ENCODE results near the gene TIMM44. TPM values are rescaled to one million over a fixed set of nuclear protein-coding genes. Genes with fewer than 3 reads are reported as not detected.

TIMM44 gene
- total RNA-seq, 1 donor from 2014 or later = 36.3 TPM

DNA sequence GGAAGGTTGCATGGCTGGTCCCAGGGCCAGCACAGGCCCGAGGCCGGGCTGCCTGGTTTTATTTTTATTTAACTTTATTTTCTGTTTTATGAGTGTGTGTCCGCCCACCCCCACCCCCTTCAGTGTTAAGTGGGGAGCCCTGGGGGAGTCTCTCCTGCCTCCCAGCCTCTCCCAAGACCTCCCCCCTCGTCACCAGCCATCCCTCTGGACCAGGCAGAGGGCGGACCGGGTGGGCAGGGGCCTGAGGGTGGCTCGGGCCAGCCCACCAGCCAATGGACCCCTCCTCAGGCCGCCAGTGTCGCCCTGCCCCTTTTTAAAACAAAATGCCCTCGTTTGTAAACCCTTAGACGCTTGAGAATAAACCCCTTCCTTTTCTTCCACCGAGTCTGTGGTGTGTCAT, 29.4 kb downstream of the TIMM44 start:
- DNase-seq = no peak

DNA sequence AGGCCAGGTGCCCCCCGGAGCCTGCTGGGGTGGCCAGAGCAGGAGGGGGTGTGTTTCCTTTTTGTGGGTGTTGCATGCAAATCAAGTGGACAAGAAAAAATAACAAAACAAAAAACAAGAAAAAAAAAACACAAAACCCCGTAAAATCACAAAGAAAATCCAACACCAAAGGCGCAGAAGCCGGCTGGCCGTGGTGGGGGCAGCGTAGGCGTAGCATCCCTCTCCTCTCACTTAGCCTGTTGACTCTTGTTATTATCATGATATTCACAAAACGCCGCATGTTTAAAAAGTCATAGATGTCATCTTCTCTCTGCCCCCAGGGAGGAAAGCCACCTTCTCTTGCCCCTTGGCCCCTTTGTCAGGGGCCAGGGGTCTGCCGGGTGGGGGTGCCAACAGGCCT, 29.8 kb downstream of the TIMM44 start:
- DNase-seq = no peak

GRCh38 chr19:7912697-7913564, 30.5 kb downstream of the TIMM44 start:
- no peak for DNase-seq

GRCh38 chr19:7912144-7912696, 31.2 kb downstream of the TIMM44 start:
- no peak for DNase-seq

DNA sequence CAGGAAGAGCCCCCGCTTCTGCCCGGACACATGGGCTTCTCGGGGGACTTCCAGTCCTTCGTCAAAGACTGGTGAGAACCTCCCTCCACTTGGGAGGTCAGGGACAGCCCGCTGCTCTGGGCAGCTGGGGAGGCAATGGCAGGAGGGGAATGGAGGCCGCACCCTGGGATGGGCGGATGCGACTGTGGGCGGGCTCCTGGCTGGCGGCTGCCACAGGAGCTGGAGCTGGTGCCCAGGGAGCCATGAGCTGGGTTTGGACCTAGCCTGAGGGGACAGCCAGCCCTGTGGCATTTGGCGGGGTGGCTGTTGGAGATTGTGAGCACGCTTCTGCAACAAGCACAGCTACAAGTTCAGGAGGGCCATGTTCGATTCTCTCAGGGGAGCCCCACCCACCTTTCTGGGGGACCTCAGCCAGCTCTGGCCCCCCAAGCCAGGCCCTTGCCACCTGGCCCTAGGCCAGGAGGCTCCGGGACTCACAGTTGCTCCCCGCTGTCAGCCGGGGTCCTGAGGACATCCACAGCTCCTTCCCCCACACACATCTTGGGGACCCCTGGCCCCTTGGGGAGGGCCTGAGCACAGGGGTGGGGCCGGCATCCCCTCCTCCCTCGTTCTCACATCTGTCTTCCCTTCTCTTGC, 31.8 kb downstream of the TIMM44 start:
- DNase-seq = no peak

GRCh38 chr19:7910321-7911161, 32.9 kb downstream of the TIMM44 start:
- DNase-seq = no peak

GRCh38 chr19:7909471-7910067, 33.9 kb downstream of the TIMM44 start:
- no peak for DNase-seq

GRCh38 chr19:7908742-7909461, 34.6 kb downstream of the TIMM44 start:
- DNase-seq = no peak

DNA sequence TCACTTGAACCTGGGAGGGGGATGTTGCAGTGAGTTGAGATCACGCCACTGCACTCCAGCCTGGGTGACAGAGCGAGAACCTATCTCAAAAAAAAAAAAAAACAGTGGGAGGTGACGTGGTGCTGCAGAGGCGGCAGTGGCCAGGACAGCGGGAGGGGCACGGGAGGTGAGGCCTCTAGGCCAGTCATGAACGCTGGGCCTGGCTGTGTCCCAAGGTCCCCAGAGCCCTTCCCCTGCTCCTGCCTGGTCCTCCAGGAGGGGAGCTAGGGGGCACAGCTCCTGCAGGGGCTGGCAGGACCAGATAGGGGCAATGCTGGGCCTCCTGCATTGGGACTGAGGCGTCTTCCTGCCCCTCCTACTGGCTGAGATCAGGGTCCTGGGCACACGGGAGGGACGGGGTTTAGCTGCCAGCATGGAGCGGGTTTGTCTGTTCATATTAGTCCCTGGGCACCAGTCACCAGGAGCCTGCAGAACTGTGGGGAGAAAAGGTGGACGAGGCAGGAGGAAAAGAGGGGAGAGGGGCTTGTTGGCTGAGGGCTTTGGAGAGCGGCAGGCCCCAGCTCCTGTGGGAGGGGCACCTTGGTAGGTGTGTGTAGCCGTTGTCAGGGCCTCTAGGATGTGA, 35.3 kb downstream of the TIMM44 start:
- no peak for DNase-seq

GRCh38 chr19:7907544-7907943, 35.9 kb downstream of the TIMM44 start:
- DNase-seq = no peak

- no peak for DNase-seq
These were observed 36.3 kb downstream of the TIMM44 start for GRCh38 chr19:7907122-7907521.

- no peak for DNase-seq
These were observed 37.6 kb downstream of the TIMM44 start for GRCh38 chr19:7905859-7906258.

- DNase-seq = no peak
These were observed 38.2 kb downstream of the TIMM44 start for GRCh38 chr19:7905268-7905667.

DNA sequence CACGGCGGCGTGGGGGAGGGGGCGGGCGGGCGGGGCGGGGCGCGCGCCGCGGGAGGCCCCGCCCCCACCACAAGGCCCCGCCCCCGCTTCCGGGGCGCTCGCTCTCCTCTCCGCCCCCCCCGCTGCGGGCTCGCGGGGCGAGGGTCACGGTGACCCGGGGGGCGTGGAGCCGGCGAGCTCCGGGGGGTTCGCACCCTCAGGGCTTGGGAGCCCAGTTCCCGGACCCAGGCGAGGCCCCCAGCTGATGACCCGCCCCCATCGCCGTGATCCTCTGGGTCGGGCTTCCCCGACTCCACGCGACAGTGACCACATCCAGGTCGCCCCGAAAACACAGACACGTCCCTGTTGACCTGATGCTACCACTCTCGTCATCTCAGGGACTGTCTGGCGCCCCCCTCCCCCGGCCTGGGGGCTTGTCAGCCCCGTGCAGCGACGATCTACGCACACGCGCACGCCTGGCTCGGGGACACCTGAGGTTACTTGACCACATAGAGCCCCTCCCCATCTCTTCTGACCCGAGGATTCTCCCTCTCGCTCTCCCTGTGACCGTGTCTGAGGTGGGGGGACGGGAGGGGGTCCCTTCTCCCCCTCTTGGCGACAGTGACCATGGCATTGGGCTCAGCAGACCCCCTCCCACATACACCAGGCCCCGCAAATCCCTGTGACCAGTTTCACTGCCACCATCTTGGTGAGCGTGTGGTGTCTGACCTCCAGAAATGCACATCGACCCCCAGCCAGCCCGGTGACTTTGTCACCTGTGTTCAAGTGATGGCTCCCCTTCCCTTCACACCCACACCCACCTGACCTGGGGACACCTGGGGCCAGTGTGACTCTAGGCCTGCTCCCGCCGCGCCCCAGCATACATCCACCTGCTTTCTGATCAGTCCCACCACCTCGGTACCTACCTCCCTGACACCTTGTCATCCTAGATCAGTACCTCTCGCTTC, 39.1 kb downstream of the TIMM44 start:
- no peak for DNase-seq

- DNase-seq = peak; percentile 100
These were observed 40.0 kb downstream of the TIMM44 start, which contains the start of gene MAP2K7 for GRCh38 chr19:7903244-7904073. MAP2K7 (plus strand) TSS chr19:7903877; CDS start chr19:7903945, 68 bp downstream.

GRCh38 chr19:7902796-7903243, 40.6 kb downstream of the TIMM44 start:
- DNase-seq = no peak

DNA sequence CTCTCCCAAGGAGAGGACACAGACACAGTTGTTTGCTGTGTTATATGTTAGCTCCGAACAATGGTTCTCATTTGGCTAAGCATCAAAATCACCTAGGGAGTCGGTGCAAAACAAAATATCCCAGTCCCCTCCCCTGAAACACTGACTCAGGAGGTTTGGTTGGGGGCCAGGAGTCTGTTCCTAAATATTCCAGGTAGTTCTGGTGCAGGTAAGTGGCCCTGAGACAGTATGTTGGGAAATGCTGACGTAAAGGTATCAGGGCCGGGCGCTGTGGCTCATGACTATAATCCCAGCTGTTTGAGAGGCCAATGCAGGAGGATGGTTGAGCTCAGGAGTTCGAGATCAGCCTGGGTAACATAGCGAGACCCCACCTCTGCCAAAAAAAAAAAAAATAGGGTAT, 42.1 kb downstream of the TIMM44 start:
- DNase-seq = no peak

- no peak for DNase-seq
These were observed 42.5 kb downstream of the TIMM44 start for GRCh38 chr19:7900931-7901330.
